Measurements from ENCODE around the gene UBE2E2. TPM values are rescaled to one million over a fixed set of nuclear protein-coding genes. Genes with fewer than 3 reads are reported as not detected.

Gene UBE2E2
- total RNA-seq, 2 experiments from 2014 or later: 5.7 to 7.2 TPM

DNA sequence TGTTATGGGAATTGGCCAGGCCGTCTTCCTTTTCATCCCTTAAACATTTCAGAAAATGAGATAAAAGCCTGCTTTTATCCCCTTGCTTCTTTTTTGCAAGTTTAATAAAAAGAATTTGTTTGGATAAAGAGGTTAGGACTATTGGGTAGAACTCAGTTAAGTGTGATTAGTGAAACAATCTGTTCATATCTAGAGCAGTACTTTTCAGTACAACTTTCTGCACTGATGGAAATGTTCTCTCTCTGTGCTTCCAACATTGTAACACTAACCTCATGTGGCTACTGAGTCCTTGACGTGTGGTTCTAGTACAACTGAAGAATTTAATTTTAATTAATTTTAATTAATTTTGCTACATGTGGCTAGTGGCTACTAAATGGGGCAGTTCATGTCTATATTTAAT lies 246.9 kb downstream of the UBE2E2 start:
- peaks cover 4% of the 10 kb centered on the region for H3K4me1 Mint-ChIP-seq
- H3K27ac Mint-ChIP-seq: no peak overlapping the region
- peaks cover 3% of the 10 kb centered on the region for H3K9me3 Mint-ChIP-seq
- DNase-seq (no peak), ATAC-seq (ENCODE audit: low read depth) (no peak)
- no peaks in the 10 kb centered on the region for H3K27me3 Mint-ChIP-seq
- no peak overlapping the region for H3K4me3 Mint-ChIP-seq
- POLR2A ChIA-PET: no interaction called here
- peaks cover 5% of the 10 kb centered on the region for H3K36me3 Mint-ChIP-seq

DNA sequence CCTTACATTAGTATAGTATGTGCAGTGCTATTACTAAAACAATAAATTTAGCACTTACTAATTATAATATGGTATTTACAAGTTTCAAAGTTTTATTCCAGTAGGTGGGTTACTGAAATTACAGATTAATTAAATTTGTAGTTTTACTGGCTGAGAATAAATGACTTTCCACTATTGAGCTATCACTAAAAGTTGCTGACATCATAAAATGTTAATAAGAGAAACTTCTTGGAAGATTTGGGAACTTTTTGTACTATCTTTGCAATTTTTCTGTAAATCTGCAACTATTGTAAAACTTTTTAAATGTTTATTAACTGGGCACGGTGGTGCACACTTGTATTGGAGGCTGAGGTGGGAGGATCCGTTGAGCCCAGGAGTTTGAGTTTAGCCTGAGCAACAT lies 247.7 kb downstream of the UBE2E2 start:
- Mint-ChIP-seq H3K36me3 (peaks cover 2% of the 10 kb centered on the region), H3K27me3 (no peaks in the 10 kb centered on the region), H3K4me3 (no peak overlapping the region), H3K27ac (no peak overlapping the region), H3K4me1 (peaks cover 4% of the 10 kb centered on the region), H3K9me3 (no peaks in the 10 kb centered on the region)
- POLR2A ChIA-PET: no interaction called here
- ATAC-seq (ENCODE audit: low read depth) (no peak), DNase-seq (no peak)

DNA sequence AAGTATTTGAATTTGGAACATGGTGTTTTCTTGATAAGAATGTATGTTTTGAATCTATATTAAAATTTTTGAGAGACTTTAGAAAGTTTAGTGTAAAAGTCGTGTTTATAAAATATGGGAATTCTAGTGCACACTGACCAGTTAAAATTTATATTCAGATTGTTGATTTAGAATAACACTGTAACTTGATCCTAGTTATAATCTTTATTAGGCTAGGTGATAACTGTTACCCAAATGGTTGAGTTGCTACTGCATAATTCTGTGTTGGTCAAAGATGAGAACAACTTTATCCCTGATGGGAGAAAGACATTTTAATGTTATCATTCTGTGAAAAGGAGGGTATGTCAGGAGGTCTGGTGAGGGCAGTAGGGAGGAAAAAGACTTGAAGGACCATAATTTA lies 249.3 kb downstream of the UBE2E2 start:
- Mint-ChIP-seq H3K27me3 (no peaks in the 10 kb centered on the region), H3K4me3 (no peak overlapping the region), H3K9me3 (no peaks in the 10 kb centered on the region), H3K4me1 (peaks cover 7% of the 10 kb centered on the region), H3K27ac (no peak overlapping the region), H3K36me3 (peaks cover 4% of the 10 kb centered on the region)
- ATAC-seq (ENCODE audit: low read depth) (no peak), DNase-seq (no peak)
- POLR2A ChIA-PET: no interaction called here

GRCh38 chr3:23455084-23455483 lies 252.0 kb downstream of the UBE2E2 start:
- Mint-ChIP-seq H3K27ac (no peak overlapping the region), H3K4me1 (peaks cover 14% of the 10 kb centered on the region), H3K27me3 (no peaks in the 10 kb centered on the region), H3K4me3 (no peak overlapping the region), H3K36me3 (peaks cover 7% of the 10 kb centered on the region), H3K9me3 (peaks cover 3% of the 10 kb centered on the region)
- ATAC-seq (ENCODE audit: low read depth) (no peak), DNase-seq (no peak)
- POLR2A ChIA-PET: no interaction called here

- Mint-ChIP-seq H3K4me3 (no peak overlapping the region), H3K4me1 (peaks cover 16% of the 10 kb centered on the region), H3K9me3 (peaks cover 3% of the 10 kb centered on the region), H3K36me3 (peaks cover 7% of the 10 kb centered on the region), H3K27ac (no peak overlapping the region), H3K27me3 (no peaks in the 10 kb centered on the region)
- DNase-seq: no peak
- no peak for ATAC-seq (ENCODE audit: low read depth)
- POLR2A ChIA-PET: no interaction called here
Measured at GRCh38 chr3:23455775-23456174, 252.6 kb downstream of the UBE2E2 start.

DNA sequence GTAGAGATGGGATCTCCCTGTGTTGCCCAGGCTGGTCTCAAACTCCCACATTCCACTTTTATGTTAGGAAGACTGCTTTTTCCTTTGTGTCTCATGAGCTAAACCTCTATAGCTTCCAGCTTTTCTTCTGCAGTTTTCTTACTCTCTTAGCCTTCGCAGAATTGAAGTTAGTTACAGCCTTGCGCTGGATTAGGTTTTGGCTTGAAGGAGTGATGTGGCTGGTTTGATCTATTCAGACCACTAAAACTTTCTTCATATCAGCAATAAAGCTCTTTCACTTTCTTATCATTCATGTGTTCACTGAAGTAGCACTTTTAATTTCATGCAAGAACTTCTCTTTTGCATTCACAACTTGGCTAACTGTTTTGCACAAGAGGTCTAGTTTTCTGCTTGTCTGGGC lies 254.6 kb downstream of the UBE2E2 start:
- no peak for DNase-seq
- peak; percentile 54 for ATAC-seq (ENCODE audit: low read depth)
- Mint-ChIP-seq H3K4me1 (peaks cover 14% of the 10 kb centered on the region), H3K36me3 (peaks cover 7% of the 10 kb centered on the region), H3K27me3 (no peaks in the 10 kb centered on the region), H3K27ac (no peak overlapping the region), H3K9me3 (peaks cover 3% of the 10 kb centered on the region), H3K4me3 (peak overlapping the region; percentile 0)
- POLR2A ChIA-PET: no interaction called here

DNA sequence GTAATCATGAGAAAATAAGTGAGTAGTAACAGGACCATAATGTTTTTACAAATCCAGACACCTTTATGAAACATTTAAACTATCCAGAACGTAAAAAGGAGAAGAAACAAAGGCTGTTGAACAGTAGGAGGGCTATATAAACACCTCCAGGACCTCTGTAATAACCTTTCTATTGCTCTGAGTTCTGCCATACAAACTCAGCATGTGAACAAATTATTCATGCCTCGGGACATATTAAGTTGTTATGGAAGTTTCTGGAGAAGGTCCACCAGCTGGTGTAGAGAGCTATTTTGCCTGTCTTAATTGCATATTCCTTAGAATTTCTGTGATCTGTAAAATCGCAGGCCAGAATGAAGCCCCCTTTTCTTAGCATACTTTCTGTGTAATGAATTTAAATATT lies 256.3 kb downstream of the UBE2E2 start:
- POLR2A ChIA-PET: no interaction called here
- H3K27me3 Mint-ChIP-seq: no peaks in the 10 kb centered on the region
- ATAC-seq (ENCODE audit: low read depth): no peak
- H3K4me1 Mint-ChIP-seq: peaks cover 13% of the 10 kb centered on the region
- H3K36me3 Mint-ChIP-seq: peaks cover 8% of the 10 kb centered on the region
- no peak overlapping the region for H3K4me3 Mint-ChIP-seq
- no peak overlapping the region for H3K27ac Mint-ChIP-seq
- H3K9me3 Mint-ChIP-seq: peaks cover 3% of the 10 kb centered on the region
- DNase-seq: no peak

DNA sequence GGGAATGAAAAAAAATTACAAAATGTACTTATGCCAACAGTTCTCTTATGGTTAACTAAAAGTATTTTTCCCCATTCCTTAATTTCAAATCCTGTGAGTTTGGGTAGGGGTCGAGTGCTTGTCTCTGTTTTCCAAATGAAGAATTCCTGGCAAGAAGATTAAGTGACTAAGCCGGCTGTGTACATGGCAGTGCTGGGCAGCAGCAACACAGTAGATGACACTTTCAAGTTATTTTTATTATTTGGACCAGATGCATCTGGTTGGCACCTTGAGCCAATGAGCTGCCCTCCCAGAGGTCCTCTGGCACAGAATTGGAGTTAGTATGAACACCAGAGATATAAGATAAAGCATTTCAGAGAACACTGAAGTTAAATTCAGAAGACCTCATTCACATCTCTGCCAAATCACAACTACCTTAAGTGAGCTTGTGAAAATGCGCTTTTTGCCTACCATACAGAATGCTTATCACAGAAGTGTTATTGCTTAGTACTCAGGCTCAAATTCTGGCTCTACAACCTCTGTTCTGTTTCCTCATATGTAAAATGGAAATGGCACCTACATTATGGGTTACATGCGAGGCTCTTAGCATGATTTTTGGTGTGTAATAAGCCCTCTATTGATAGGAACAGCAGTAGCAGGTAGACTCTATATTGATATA lies 256.9 kb downstream of the UBE2E2 start:
- Mint-ChIP-seq H3K36me3 (peaks cover 8% of the 10 kb centered on the region), H3K27me3 (no peaks in the 10 kb centered on the region), H3K4me1 (peaks cover 13% of the 10 kb centered on the region), H3K27ac (no peak overlapping the region), H3K4me3 (no peak overlapping the region), H3K9me3 (peaks cover 3% of the 10 kb centered on the region)
- ATAC-seq (ENCODE audit: low read depth) (no peak), DNase-seq (no peak)
- POLR2A ChIA-PET: no interaction called here

DNA sequence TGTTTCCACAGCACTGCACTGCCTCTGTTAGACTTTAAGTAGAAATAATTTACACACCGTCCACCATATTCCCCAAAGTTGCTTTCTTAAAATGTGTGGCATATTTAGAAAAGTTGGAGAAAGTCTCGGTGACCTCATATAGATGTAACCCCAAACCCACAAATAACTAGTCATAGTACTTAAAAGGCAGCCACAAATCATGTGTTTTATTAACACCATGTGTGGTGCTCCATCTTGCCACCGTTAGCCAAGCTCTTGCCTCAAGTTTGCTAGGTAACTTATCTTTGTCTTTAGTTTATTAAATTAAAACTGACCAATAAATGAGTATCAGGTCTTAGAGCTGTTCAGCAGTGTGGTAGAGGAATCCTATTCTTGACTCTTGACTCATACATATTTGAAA lies 257.9 kb downstream of the UBE2E2 start:
- ATAC-seq (ENCODE audit: low read depth): no peak
- Mint-ChIP-seq H3K27ac (no peak overlapping the region), H3K4me1 (peaks cover 13% of the 10 kb centered on the region), H3K4me3 (no peak overlapping the region), H3K36me3 (peaks cover 8% of the 10 kb centered on the region), H3K9me3 (peaks cover 3% of the 10 kb centered on the region), H3K27me3 (no peaks in the 10 kb centered on the region)
- POLR2A ChIA-PET: no interaction called here
- no peak for DNase-seq

- H3K9me3 Mint-ChIP-seq: peaks cover 15% of the 10 kb centered on the region
- H3K27me3 Mint-ChIP-seq: no peaks in the 10 kb centered on the region
- DNase-seq (no peak), ATAC-seq (ENCODE audit: low read depth) (no peak)
- no peak overlapping the region for H3K4me3 Mint-ChIP-seq
- POLR2A ChIA-PET: no interaction called here
- H3K36me3 Mint-ChIP-seq: peaks cover 11% of the 10 kb centered on the region
- H3K27ac Mint-ChIP-seq: no peak overlapping the region
- peaks cover 2% of the 10 kb centered on the region for H3K4me1 Mint-ChIP-seq
Measured at GRCh38 chr3:23463791-23464190, 260.7 kb downstream of the UBE2E2 start.

DNA sequence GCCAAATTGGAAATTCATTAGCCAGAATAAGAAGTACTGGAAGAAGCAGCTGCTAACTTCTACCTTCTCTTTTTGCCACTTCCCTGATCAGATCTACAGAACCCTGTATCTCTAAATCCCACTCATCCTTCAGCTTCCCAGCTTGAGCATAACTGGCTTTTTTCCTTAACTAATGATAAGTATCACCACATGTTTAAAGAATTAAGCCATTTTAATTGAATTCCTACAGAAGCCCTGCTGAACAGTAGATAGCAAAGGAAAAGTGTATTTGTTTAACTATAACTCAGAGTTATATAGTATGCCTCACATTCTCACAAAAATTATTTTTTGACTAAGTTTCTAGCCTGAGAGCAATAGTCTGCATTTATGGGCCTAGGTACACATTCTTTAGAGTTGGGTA lies 262.4 kb downstream of the UBE2E2 start:
- peaks cover 15% of the 10 kb centered on the region for H3K36me3 Mint-ChIP-seq
- no peaks in the 10 kb centered on the region for H3K4me1 Mint-ChIP-seq
- H3K27me3 Mint-ChIP-seq: no peaks in the 10 kb centered on the region
- H3K4me3 Mint-ChIP-seq: no peak overlapping the region
- DNase-seq: no peak
- no peak overlapping the region for H3K27ac Mint-ChIP-seq
- POLR2A ChIA-PET: no interaction called here
- H3K9me3 Mint-ChIP-seq: peaks cover 18% of the 10 kb centered on the region
- no peak for ATAC-seq (ENCODE audit: low read depth)

DNA sequence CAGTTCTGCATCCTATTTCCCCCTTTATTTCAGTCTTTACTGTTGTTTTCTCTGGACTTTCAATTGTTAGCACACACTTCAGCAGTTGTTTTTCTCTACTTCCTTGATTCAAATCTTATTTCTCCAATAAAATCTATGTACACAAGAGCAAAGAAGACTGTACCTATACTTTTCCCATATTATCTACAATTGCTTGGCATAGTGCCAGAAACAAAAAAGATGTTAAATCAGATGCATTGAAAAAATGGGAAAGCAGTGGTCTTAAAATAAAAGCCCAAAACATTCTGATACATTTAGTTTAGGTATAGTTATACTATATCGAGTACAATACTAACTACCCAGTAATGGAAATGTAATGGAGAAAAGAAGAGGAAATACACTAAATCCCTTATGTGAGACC lies 265.1 kb downstream of the UBE2E2 start:
- H3K4me3 Mint-ChIP-seq: no peak overlapping the region
- no peak for DNase-seq
- no peaks in the 10 kb centered on the region for H3K4me1 Mint-ChIP-seq
- no peak overlapping the region for H3K27ac Mint-ChIP-seq
- POLR2A ChIA-PET: no interaction called here
- peaks cover 17% of the 10 kb centered on the region for H3K36me3 Mint-ChIP-seq
- no peaks in the 10 kb centered on the region for H3K27me3 Mint-ChIP-seq
- no peak for ATAC-seq (ENCODE audit: low read depth)
- peaks cover 20% of the 10 kb centered on the region for H3K9me3 Mint-ChIP-seq

- peak; percentile 36 for ATAC-seq (ENCODE audit: low read depth)
- H3K4me3 Mint-ChIP-seq: peak overlapping the region; percentile 52
- peaks cover 13% of the 10 kb centered on the region for H3K4me1 Mint-ChIP-seq
- peaks cover 19% of the 10 kb centered on the region for H3K9me3 Mint-ChIP-seq
- H3K27ac Mint-ChIP-seq: peak overlapping the region; percentile 66
- POLR2A ChIA-PET: no interaction called here
- no peaks in the 10 kb centered on the region for H3K27me3 Mint-ChIP-seq
- DNase-seq: no peak
- peaks cover 13% of the 10 kb centered on the region for H3K36me3 Mint-ChIP-seq
Measured at GRCh38 chr3:23474580-23475357, 271.6 kb downstream of the UBE2E2 start.

DNA sequence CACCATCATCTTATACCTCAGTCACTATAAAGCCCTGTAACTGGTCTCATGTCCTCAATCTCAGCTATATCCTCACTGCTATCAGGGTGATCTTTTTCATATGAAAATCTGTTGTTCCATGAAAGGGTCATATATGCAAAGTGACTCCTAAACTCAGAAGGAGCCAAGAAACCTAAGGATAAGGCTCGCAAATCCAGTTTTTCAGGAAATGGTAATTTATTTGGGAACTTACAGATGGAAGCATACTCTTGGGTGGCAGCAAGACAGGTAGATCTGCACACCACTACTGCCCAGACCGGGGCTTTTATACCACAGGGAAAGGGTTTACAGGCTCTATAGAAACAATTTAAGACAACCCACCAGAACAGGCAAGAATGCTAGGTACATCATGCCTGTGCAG lies 272.3 kb downstream of the UBE2E2 start:
- DNase-seq (no peak), ATAC-seq (ENCODE audit: low read depth) (no peak)
- Mint-ChIP-seq H3K27ac (no peak overlapping the region), H3K4me1 (peaks cover 13% of the 10 kb centered on the region), H3K4me3 (peak overlapping the region; percentile 52), H3K36me3 (peaks cover 13% of the 10 kb centered on the region), H3K9me3 (peaks cover 20% of the 10 kb centered on the region), H3K27me3 (no peaks in the 10 kb centered on the region)
- POLR2A ChIA-PET: no interaction called here

All from activated naive CD8-positive, alpha-beta T cell treated with anti-CD3 and anti-CD28 coated beads, Interleukin-2, amount 10 ng/mL, durations not matched to agents 7 days and 5 days (primary cell).